ENCODE results near the gene AFP.

GRCh38 chr4:73468170-73468569 is 32.1 kb downstream of the AFP start:
- TF ChIP-seq MXI1 (IDR thresholded peaks at IDR 0.05; ENCODE audit: borderline replicate concordance, low read depth, low read length), result no peak
- TF ChIP-seq JDP2 (CRISPR knock-in tag; IDR thresholded peaks at IDR 0.05; ENCODE audit: borderline replicate concordance), result no peak
- TF ChIP-seq, protein P1, sequence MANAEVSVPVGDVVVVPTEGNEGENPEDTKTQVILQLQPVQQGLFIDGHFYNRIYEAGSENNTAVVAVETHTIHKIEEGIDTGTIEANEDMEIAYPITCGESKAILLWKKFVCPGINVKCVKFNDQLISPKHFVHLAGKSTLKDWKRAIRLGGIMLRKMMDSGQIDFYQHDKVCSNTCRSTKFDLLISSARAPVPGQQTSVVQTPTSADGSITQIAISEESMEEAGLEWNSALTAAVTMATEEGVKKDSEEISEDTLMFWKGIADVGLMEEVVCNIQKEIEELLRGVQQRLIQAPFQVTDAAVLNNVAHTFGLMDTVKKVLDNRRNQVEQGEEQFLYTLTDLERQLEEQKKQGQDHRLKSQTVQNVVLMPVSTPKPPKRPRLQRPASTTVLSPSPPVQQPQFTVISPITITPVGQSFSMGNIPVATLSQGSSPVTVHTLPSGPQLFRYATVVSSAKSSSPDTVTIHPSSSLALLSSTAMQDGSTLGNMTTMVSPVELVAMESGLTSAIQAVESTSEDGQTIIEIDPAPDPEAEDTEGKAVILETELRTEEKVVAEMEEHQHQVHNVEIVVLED (CRISPR knock-in tag; IDR thresholded peaks at IDR 0.05; ENCODE audit: borderline replicate concordance), result no peak
- no peak for TF ChIP-seq CTCF (CRISPR knock-in tag; IDR thresholded peaks at IDR 0.05)
- TF ChIP-seq NFIC (IDR thresholded peaks at IDR 0.05; ENCODE audit: low read length), result no peak
- no peak for TF ChIP-seq HDAC1 (CRISPR knock-in tag; IDR thresholded peaks at IDR 0.05)
- no peak for TF ChIP-seq EZH2 (conservative IDR thresholded peaks at IDR 0.05; ENCODE audit: low read depth, low read length)
- no peak for TF ChIP-seq RAD21 (CRISPR knock-in tag; IDR thresholded peaks at IDR 0.05)
- no peak for TF ChIP-seq ZBTB40 (IDR thresholded peaks at IDR 0.05)
- TF ChIP-seq ZBTB40 (CRISPR knock-in tag; IDR thresholded peaks at IDR 0.05), result no peak
- TF ChIP-seq ZNF564 (CRISPR knock-in tag; IDR thresholded peaks at IDR 0.05), result no peak
- no peak for TF ChIP-seq TARDBP (CRISPR knock-in tag; IDR thresholded peaks at IDR 0.05)
- no peak for TF ChIP-seq STAT5B (CRISPR knock-in tag; IDR thresholded peaks at IDR 0.05)
